CD4-positive, alpha-beta T cell (primary cell): ENCODE data around the gene ERI3. TPM values are rescaled to one million over a fixed set of nuclear protein-coding genes. Genes with fewer than 3 reads are reported as not detected.

ENCODE experiments used
- ATAC-seq: fragments of 200-7000 bp; cut with Tn5 transposase; one replicate; pipeline ENCODE4 v1.10.0; 2022; ENCODE audit warnings: mild to moderate bottlenecking; ENCODE audit not compliant: poor library complexity
- CTCF ChIA-PET: fragments of 350-600 bp; sonication (Branson Sonifier 250); formaldehyde crosslinking; loops from one replicate; lab custom pipeline; 2021; ENCODE audit warnings: antibody characterized with exemption, inconsistent platforms; lab: Charles Lee
- POLR2A ChIA-PET: fragments of 350-600 bp; sonication (Branson Sonifier 250); formaldehyde crosslinking; loops from one replicate; lab custom pipeline; 2021; ENCODE audit warnings: antibody characterized with exemption, inconsistent platforms; lab: Charles Lee
- DNase-seq, 14 experiments: peaks; one replicate each; pipeline ENCODE4 v3.0.0-alpha.2; 2013 to 2020; ENCODE audit warnings: mixed read lengths in 2 of 14
- H3K27ac ChIP-seq, 2 donors: one replicate each; pipeline versions ENCODE4 v1.5.1 to v1.7.0; 2013; ENCODE audit warnings: low read length in 2 of 2, low read depth in 1 of 2, mild to moderate bottlenecking in 1 of 2
- H3K27me3 ChIP-seq, 2 experiments: 1 replicate in 1 of 2; 2 replicates in 1 of 2; pipeline versions ENCODE4 v1.6.1 to v1.7.0; 2013; ENCODE audit warnings: low read length in 2 of 2, control low read depth in 1 of 2, mild to moderate bottlenecking in 1 of 2, moderate library complexity in 1 of 2; ENCODE audit not compliant: insufficient read depth in 2 of 2, control insufficient read depth in 1 of 2
- H3K36me3 ChIP-seq: one replicate; pipeline ENCODE4 v1.6.1; 2013; ENCODE audit warnings: low read length, control low read depth; ENCODE audit not compliant: insufficient read depth
- H3K4me1 ChIP-seq: one replicate; pipeline ENCODE4 v1.6.1; 2013; ENCODE audit warnings: low read length, control low read depth; ENCODE audit not compliant: insufficient read depth
- H3K4me3 ChIP-seq: one replicate; pipeline ENCODE4 v1.5.1; 2013; ENCODE audit warnings: mild to moderate bottlenecking, low read length, moderate library complexity
- H3K9me3 ChIP-seq, 2 experiments: 1 replicate in 1 of 2; 2 replicates in 1 of 2; pipeline versions ENCODE4 v1.6.1 to v1.7.0; 2013; ENCODE audit warnings: low read length in 2 of 2, mild to moderate bottlenecking in 2 of 2, control low read depth in 1 of 2, moderate library complexity in 1 of 2; ENCODE audit not compliant: control insufficient read depth in 1 of 2, insufficient read depth in 1 of 2
- H3K27ac Mint-ChIP-seq: one replicate; pipeline ENCODE4 v1.8.0; 2020; ENCODE audit warnings: mixed read lengths
- H3K27me3 Mint-ChIP-seq: one replicate; pipeline ENCODE4 v1.8.0; 2021; ENCODE audit warnings: mixed read lengths
- H3K36me3 Mint-ChIP-seq: one replicate; pipeline ENCODE4 v1.8.0; 2021; ENCODE audit warnings: low read depth, mixed read lengths
- H3K4me1 Mint-ChIP-seq: one replicate; pipeline ENCODE4 v1.8.0; 2021; ENCODE audit warnings: low read depth, mixed read lengths
- H3K4me3 Mint-ChIP-seq: one replicate; pipeline ENCODE4 v1.8.0; 2020; ENCODE audit warnings: mild to moderate bottlenecking, mixed read lengths
- H3K9me3 Mint-ChIP-seq: one replicate; pipeline ENCODE4 v1.8.0; 2020; ENCODE audit warnings: mixed read lengths
- intact Hi-C, 2 experiments: fragments of 100-400 bp; cut with DNase I in 1 of 2; cut with micrococcal nuclease in 1 of 2; formaldehyde crosslinking; loops; one replicate each; pipeline versions ENCODE4 v1.15.1 to v1.9.0; 2023 to 2025; cut with DNase I, micrococcal nuclease
- total RNA-seq, 174 experiments: library from RNA in 2 of 174; stranded (reverse) in 2 of 174; gene quantifications; one replicate each; pipeline ENCODE4 v1.2.3 and lab custom pipeline; 2021 to 2026
- TF ChIP-seq, protein P1 (sequence below): fragments of 200-600 bp; IDR thresholded peaks from one replicate; pipeline ENCODE4 v1.8.0; 2022; ENCODE audit warnings: antibody characterized with exemption, mild to moderate bottlenecking

ERI3 gene
- total RNA-seq, 2 experiments from 2014 or later, result 19.7 to 20.7 TPM

DNA sequence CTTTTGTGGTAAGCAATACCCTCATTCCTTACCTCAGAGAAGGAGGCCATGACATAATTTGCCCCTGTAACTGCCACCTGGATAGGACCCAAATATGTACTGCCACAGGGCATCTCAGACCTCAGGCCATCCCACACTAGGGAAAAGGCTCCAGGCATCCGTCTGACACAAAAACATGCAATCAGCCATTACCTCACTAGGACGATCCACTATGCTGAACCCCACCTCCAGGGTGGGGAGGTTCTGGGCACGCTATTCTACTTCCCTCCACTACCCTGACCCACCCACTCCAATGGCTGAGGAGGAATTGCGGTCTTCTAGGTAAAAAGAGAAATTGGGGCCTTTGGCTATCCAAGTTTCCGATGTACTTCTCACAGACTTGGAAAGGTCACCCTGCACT lies 53.6 kb downstream of the ERI3 start:
- ChIA-PET CTCF (no interaction called here), POLR2A (no interaction called here)
- Mint-ChIP-seq H3K4me3 (no peak overlapping the region), H3K27ac (no peak overlapping the region), H3K9me3 (no peaks in the 10 kb centered on the region), H3K36me3 (peaks cover 79% of the 10 kb centered on the region), H3K4me1 (peaks cover 33% of the 10 kb centered on the region), H3K27me3 (no peaks in the 10 kb centered on the region)
- intact Hi-C loops, result no loop called here
- Histone ChIP-seq H3K36me3 (peaks cover 40% of the 10 kb centered on the region), H3K27ac (no peak overlapping the region), H3K9me3 (no peaks in the 10 kb centered on the region), H3K27me3 (no peaks in the 10 kb centered on the region), H3K4me3 (no peak overlapping the region), H3K4me1 (peaks cover 13% of the 10 kb centered on the region)
- TF ChIP-seq, protein P1, sequence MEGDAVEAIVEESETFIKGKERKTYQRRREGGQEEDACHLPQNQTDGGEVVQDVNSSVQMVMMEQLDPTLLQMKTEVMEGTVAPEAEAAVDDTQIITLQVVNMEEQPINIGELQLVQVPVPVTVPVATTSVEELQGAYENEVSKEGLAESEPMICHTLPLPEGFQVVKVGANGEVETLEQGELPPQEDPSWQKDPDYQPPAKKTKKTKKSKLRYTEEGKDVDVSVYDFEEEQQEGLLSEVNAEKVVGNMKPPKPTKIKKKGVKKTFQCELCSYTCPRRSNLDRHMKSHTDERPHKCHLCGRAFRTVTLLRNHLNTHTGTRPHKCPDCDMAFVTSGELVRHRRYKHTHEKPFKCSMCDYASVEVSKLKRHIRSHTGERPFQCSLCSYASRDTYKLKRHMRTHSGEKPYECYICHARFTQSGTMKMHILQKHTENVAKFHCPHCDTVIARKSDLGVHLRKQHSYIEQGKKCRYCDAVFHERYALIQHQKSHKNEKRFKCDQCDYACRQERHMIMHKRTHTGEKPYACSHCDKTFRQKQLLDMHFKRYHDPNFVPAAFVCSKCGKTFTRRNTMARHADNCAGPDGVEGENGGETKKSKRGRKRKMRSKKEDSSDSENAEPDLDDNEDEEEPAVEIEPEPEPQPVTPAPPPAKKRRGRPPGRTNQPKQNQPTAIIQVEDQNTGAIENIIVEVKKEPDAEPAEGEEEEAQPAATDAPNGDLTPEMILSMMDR, result no peak
- DNase-seq, result no peak
- ATAC-seq, result no peak

DNA sequence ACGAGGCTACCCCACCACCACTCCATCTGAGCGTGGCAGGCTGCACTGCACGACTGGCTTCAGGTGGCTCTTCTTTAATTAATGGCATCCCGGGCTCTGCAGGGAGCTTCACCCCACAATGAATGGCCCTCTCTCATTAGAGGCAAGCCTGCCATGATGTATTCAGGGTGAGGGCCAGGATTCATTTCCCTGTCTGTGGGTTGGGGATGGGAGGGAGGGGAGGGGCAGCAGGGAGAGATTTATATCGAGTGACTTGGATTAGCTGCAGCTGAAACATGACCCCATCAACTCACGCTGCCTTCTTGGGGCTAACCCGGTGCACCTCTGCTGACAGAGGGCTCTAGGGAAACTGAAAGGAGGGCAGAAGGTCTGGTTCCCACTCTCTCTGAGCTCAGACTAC lies 54.2 kb downstream of the ERI3 start:
- Histone ChIP-seq H3K27me3 (no peaks in the 10 kb centered on the region), H3K9me3 (no peaks in the 10 kb centered on the region), H3K36me3 (peaks cover 39% of the 10 kb centered on the region), H3K27ac (no peak overlapping the region), H3K4me1 (peaks cover 10% of the 10 kb centered on the region), H3K4me3 (no peak overlapping the region)
- ChIA-PET CTCF (no interaction called here), POLR2A (no interaction called here)
- TF ChIP-seq, protein P1, result no peak
- Mint-ChIP-seq H3K4me3 (no peak overlapping the region), H3K27ac (no peak overlapping the region), H3K27me3 (no peaks in the 10 kb centered on the region), H3K9me3 (no peaks in the 10 kb centered on the region), H3K36me3 (peaks cover 79% of the 10 kb centered on the region), H3K4me1 (peaks cover 27% of the 10 kb centered on the region)
- ATAC-seq, result no peak
- no peak for DNase-seq
- intact Hi-C loops, result no loop called here

DNA sequence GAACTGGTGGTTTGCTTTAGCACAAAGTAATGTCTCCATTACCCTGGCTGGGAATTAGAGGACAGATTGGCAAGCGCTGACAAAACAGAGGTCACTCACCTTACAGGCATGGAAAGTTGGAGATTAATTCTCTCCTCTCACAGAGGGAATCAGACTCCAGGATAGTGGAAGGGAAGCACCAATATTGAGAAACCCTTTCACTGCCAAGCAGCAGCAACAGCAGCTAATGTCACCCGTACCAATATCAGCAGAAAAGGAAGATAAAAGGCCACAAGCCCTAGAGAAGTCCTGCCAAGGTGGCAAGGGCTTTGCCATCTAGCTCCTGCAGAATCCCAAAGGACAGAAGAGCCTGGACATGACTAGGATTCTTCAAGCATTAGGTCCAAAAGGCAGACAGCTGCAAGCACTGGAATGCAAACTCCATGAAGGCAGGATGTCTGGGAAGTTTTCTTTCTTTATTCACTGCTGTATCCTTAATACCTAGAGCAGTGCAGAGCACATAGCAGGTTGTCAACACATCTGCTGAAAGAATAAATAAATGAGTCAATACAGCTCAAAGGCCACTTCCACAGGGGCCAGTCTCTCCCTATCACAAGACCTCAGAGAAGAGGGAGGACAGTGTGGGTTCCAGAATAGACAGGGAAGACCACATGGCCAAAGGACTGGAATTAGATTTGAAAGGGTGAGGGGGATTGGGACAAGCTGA lies 57.2 kb downstream of the ERI3 start:
- no peaks in the 10 kb centered on the region for H3K27me3 Mint-ChIP-seq
- no peak for ATAC-seq
- H3K4me1 Mint-ChIP-seq, result no peaks in the 10 kb centered on the region
- Histone ChIP-seq H3K9me3 (no peaks in the 10 kb centered on the region), H3K4me1 (no peaks in the 10 kb centered on the region), H3K27me3 (no peaks in the 10 kb centered on the region), H3K36me3 (peaks cover 39% of the 10 kb centered on the region), H3K4me3 (no peak overlapping the region), H3K27ac (no peak overlapping the region)
- intact Hi-C loops, result no loop called here
- TF ChIP-seq, protein P1, result no peak
- DNase-seq, result no peak
- H3K27ac Mint-ChIP-seq, result no peak overlapping the region
- H3K36me3 Mint-ChIP-seq, result peaks cover 75% of the 10 kb centered on the region
- no peaks in the 10 kb centered on the region for H3K9me3 Mint-ChIP-seq
- CTCF ChIA-PET, result no interaction called here
- POLR2A ChIA-PET, result no interaction called here
- H3K4me3 Mint-ChIP-seq, result no peak overlapping the region
